ENCODE data around the gene TBXA2R. TPM values are rescaled to one million over a fixed set of nuclear protein-coding genes. Genes with fewer than 3 reads are reported as not detected.

TBXA2R gene
- total RNA-seq, 4 donors from 2014 or later: 0.27 to 0.79 TPM; not detected in 2

Small RNA genes within 50 kb of the gene (small RNA-seq; reads per million reads assigned to genes)
- 0 reads per million in 4 donors for gene AC005786.1

Other genes starting within 250 kb of the TBXA2R start
- 100 to 1,000 TPM in 1 of 4 donors, 10 to 100 TPM in 3; 39.9 to 145 (median 68.1) TPM for gene NFIC, start 240.3 kb downstream of the TBXA2R start, total RNA-seq
- gene SMIM24, start 126.3 kb downstream of the TBXA2R start, total RNA-seq: 100 to 1,000 TPM in 1 of 4 donors, 10 to 100 TPM in 3; 18.7 to 100 (median 85.5) TPM
- 10 to 100 TPM in 1 of 4 donors, 1 to 10 TPM in 1, not detected in 2; 4.1 to 15.3 TPM for gene SMIM44, start 123.4 kb downstream of the TBXA2R start, total RNA-seq
- gene DOHH, start 106.2 kb downstream of the TBXA2R start, total RNA-seq: 10 to 100 TPM in 2 of 4 donors, 1 to 10 TPM in 2; 7.2 to 13.5 (median 10.8) TPM
- 100 to 1,000 TPM in 1 of 4 donors, 10 to 100 TPM in 3; 29.1 to 107 (median 35.3) TPM for gene FZR1, start 100.6 kb downstream of the TBXA2R start, total RNA-seq
- 1 to 10 TPM in 2 of 4 donors, not detected in 2; 2.5 to 5.2 TPM for gene TEKTIP1, start 67.7 kb downstream of the TBXA2R start, total RNA-seq
- 100 to 1,000 TPM in 1 of 4 donors, 10 to 100 TPM in 3; 35.2 to 214 (median 49.2) TPM for gene MFSD12, start 49.3 kb downstream of the TBXA2R start, total RNA-seq
- gene HMG20B, start 33.9 kb downstream of the TBXA2R start, total RNA-seq: 100 to 1,000 TPM in 3 of 4 donors, 10 to 100 TPM in 1; 88.9 to 555 (median 130) TPM
- under 1 TPM in 3 of 4 donors, not detected in 1; 0.14 to 0.95 (median 0.60) TPM for gene GIPC3, start 21.4 kb downstream of the TBXA2R start, total RNA-seq
- 10 to 100 TPM; 21.9 to 88.4 (median 53.0) TPM for gene CACTIN, start 19.9 kb upstream of the TBXA2R start, total RNA-seq
- gene PIP5K1C, start 93.6 kb upstream of the TBXA2R start, total RNA-seq: 10 to 100 TPM; 25.4 to 91.1 (median 36.4) TPM
- 100 to 1,000 TPM; 234 to 894 (median 282) TPM for gene TJP3, start 101.5 kb upstream of the TBXA2R start, total RNA-seq
- 100 to 1,000 TPM in 2 of 4 donors, 10 to 100 TPM in 2; 24.0 to 284 (median 95.7) TPM for gene APBA3, start 154.8 kb upstream of the TBXA2R start, total RNA-seq
- gene MRPL54, start 155.8 kb upstream of the TBXA2R start, total RNA-seq: 10 to 100 TPM; 38.0 to 72.2 (median 52.1) TPM
- not detected for gene RAX2, start 165.4 kb upstream of the TBXA2R start, total RNA-seq
- 1 to 10 TPM in 2 of 4 donors, under 1 TPM in 1, not detected in 1; 0.60 to 6.1 (median 2.9) TPM for gene MATK, start 179.5 kb upstream of the TBXA2R start, total RNA-seq

All from transverse colon (tissue), 4 donors.